CMK (cell line): Measurements from ENCODE around the gene TMEM256.
A peak's percentile ranks its signal among the peaks of the same experiment; 100 is the strongest.

Source experiments
- DNase-seq: peaks from one replicate; pipeline ENCODE4 v3.0.0-alpha.2; 2010; ENCODE audit warnings: low read depth

TMEM256 gene

DNA sequence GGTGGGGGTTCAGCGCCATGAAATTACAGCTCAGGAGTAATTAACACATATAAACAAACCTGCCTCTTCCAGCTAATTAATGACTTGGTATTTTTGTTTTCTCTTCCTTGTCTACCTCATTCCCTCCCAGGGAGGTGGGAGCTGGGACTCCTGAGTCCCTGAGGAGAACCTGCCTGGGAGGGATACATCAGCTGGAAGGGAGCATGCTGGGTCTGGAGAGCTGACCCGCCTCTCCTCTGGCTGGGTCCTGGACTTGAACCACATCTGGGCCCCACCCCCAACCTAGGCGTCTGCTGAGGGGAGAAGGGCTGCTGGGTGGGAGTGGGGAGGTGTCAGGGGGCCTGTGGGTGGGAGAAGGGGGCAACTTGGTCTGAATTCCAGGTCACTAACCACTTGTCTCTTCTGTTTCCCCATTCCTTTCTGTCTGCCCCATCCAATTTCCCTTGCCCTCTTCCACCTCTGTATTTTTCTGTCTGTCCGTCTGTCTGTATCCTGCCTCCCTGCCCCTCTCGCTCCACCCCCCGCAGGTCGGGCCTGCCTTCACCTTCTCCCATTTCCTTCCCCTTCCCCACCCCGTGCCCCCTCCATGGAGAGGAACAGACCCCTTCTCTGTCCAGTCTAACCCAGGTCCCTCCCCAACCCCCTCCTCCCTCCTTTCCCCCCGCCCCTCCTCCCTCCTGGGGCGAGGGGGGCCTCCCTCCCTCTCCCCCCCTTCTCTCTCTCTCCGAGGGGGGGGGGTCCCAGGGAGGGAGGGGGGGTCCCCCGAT, 3.8 kb upstream of the TMEM256 start, which contains the start of gene NLGN2:
NLGN2 (plus strand) TSS at position 361 of the 767 bp plus-strand sequence. CDS start 411 bp downstream, outside the sequence.
- DNase-seq: no peak

- DNase-seq: no peak
Measured at GRCh38 chr17:7407082-7407481, 3.2 kb upstream of the TMEM256 start.

DNA sequence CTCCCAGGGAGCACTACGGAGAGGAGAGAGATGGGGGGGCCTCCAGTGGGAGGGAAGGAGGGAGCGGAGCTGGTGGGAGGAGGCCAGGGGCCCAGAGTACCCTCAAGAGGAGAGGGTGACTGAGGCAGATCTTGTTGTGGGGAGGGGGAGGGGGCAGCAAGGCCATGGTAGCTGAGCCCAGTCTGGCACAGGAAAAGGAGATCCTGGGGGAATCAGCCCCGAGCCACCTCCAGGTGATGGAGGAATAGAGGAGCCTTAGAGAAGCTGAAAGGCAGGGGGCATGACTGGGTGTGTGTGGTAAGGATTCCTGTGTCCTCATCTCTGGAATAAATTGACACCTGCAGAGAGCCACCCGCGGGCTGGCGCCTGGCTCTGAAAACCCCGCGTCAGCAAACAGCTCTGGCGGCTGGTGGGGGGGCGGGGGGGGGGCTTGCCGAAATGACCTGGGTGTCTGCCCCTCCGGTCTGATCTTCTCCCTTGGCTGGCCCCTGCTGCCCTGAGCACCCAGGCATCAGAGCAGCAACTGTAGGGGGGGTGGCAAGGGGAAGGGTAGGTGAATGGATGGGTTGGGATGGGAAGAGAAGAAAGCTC, 2.4 kb upstream of the TMEM256 start:
- DNase-seq: no peak

DNA sequence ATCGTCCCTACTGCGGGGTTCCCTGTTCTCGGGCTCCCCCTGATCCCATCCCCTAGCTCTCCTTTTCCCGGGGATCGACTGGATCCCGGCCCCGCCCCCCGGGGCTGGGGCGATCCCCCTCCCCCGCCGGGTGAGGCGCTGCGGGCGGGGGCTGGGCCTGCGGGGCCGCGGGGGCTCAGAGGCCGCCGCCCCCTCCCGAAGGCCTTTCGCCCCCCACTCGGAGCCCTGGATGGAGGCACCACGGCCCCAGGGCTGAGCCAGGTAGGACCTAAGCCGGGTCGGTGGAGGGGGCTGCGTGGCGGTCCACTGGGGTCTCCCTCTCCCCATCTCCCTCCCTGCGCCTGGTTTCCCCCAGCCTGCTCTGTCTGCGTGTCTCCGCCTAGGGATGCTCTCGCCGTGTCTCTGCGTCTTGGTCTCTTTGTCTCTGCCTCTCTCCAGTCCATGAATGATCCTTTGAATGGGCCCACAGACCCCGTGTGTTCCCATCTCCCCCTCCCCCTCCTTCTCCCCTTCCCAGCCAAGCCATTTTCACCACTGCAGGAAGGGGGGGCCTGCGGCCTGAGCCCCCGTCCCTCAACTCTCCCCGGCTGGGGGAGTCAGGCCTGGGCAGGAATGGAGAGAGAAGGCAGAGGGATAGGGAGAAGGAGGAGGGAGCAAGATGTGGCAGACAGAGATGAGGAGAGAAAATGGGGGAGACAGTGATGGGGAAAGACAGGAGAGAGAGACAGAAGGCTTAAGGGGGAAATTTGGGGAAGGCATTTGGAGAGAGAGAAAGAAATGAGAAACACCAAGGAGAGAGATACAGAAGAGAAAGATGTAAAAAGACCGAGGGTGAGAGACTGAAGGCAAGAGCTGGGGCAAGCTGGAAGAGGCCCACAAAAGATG, 1.7 kb upstream of the TMEM256 start:
- DNase-seq: no peak

DNA sequence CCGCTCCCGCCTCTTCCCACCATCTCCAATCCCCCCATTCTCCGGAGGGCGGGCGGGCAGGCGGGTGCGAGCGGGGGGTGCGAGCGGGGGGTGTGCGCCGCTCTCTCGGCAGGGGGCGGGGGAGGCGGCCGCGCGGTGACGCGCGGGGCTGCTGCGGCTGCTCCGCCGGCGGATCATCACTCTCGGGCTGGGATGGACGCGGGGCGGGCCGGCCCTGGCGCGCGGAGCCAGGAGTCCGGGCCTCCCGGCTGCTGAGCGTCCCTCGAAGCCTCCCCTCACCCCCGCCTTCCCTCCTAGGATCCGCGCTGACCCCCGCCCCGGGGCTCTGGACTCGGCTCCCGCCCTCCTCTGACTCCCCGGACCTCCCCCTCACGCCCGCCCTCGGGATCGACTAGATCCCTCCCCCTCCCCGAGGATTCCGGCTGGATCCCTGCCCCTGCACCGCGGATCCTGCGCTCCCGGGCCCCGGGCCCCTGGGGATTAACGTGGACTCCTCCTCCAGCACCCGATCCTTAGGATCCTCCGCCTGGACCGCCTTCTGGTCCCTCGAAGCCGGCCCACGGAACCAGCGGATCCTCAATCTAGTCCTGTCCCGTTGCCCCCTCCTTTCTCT, 946 bp upstream of the TMEM256 start:
- no peak for DNase-seq

DNA sequence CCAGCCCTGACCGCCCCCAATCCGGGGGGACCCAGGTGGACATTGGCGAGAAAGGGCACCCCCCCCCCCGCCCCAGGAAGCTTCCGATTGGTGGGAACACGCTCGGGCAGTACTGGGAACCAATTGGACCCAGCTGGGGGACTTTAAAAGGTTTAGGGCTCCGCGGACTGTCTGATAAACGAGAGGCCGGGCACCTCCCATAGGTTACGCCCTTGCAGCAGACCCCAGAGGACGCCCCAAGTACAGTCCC, 245 bp downstream of the TMEM256 start:
- DNase-seq: no peak

GRCh38 chr17:7403043-7403726, 712 bp downstream of the TMEM256 start:
- no peak for DNase-seq

DNA sequence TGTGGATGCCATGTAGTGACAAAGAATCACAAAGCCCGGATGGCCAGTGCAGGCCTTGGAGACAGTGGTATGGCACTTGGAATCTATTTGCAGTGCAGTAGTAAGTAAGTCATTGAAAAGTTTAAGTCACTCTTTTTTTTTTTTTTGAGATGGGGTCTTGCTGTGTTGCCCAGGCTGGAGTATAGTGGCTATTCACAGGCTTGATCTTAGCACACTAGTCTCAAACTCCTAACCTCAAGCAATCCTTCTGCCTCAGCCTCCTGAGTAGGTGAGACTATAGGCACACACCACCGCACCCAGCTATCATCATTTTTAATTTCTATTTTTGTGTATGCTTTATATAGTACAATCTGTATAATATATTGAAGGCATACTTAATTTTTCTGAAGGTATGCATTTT, 5.3 kb downstream of the TMEM256 start:
- DNase-seq: no peak

- DNase-seq: no peak
Measured at GRCh38 chr17:7396147-7396546, 7.8 kb downstream of the TMEM256 start.

DNA sequence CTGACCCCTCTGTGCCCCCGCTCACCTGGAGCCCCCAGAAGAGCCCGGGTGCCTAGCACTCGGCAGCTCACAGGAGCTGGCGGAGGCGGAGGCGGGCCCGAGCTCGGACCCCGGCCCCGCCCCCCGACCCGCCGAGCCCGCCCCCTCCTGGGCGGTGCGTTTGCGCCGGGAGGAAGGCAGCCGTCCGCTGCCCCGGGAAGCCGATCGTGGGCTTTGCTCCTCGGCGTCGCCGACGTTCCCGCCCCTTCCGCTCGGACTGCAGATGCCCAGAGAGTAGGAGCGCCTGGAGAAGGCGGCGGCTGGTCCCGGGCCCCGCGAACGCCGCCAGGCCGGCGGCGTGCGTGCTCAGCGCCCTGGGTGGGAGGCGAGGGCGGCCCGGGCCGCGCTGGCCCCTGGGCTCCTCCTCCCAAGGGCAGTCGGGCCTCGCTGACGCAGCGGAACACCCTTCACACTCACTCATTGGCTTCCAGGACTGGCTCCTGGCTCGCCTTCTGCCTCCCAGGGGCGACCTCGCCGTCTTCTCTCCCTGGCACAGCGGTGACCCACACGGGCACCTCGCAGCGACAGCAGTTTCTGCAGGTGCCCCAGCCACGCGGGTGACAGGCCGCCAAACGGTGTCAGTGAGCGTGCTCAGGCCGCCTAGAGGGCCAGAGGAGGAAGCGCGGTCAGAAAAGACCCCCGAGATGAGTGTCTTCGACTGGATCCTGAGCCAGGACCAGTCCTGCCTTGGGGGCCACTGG, 9.3 kb downstream of the TMEM256 start, which contains the start of gene PLSCR3:
PLSCR3 (minus strand) TSS at position 74 of the 740 bp plus-strand sequence. CDS start 415 bp downstream, outside the sequence.
- DNase-seq: peak; percentile 63

DNA sequence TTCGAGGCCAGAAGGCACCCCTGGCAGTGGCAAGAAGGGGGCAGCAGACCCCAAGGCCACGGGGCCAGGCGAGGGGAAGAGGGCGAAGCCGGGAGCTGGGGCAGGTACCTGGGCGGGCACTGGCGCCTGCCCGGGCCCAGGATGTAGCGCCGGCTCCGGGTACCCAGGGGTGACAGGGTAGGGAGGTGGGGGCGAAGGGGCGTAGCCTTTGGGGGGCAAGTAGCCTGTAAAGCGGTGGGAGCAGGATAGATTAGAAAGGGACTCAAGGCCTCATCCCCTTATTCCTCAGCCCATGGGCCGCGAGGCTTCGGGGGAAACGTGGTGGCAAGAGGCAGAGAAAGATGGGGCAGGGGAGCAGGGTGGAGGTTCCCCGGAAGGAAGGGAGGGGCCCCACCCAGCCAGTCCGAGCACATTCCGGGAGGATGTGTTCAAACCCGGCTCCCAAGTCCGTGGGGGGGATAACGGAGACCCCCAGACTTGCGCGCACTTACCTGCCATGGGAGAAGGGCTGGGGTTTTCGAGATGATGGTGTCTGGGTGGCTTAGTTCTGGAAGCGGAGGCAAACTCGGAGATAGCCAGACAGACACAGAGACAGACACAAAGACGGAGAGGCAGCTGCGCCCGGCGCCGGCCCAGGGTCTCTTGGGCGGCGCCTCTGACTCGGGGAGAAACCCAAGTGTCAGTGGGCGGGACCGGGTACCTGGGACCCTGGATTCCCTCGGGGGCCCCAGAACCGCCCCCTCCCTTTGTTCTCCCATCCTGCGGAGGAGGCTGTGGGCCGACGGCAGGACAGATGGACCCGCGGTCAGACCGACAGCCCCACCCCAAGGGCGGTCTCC, 10.1 kb downstream of the TMEM256 start:
- peak; percentile 8 for DNase-seq

GRCh38 chr17:7392696-7393612, 10.9 kb downstream of the TMEM256 start:
- DNase-seq: no peak

DNA sequence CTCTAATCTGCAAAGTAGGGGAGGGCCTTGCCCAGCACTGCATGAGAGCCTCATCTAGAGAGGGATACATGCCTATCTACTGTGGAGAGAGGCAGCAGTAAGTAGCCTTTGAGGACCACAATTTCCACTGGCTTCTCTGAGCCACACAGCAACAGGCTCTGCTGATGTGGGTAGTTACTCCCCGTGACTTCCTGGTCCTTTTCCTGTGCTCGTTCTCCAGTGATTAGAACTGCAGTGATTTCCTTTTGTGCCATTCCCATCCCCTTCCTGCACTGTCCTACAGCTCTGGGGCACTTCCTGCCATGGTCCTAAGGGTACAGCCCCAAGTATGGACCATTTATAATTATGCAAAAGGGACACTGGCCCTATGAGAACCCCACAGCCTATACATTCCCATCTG, 12.6 kb downstream of the TMEM256 start:
- DNase-seq: no peak

DNA sequence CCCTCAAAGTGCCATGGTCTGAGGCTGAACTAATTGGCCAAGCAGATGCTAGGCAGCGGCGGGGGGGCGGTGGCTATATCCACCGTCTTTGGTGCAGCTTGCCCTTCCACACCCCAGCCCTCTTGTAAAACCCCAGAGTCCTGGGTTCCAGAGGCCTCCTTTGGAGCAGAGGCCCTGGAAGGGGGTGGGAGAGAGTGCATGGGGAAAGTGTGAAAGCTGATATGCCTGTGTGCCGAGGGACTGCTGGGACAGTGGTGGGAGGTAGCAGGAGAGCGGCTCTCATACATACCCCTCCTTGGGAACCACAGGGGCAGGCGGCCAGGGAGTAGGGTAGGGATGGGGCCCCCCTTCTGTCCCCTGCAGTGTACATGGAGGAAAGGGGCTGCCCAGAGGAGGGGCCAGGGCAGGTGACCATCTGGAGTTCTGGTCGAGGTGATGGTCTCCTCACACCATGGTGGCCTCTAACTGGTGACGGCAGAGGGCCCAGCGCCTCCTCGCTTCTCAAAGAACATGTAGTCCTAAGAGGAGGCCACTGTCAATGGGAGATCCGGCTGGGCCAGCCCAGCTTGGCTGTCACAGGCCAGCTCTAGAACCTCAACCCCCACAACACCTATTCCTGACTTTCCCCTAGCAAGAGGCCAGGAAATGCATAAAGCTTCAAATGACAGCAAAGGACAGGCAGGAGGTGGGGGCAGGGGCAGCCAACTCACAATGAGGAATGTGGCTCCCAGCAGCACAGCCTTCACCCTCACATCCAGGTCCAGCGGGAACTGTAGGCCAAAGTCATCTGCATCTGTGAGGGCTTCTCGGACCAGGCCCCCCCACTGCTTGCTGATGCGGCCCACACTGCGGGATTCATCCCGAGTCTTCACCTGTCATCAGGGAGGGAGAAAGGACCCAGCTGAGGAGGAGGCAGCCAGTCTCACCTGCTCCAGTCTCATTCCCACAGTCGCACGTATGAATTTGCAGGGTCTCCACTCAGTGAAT, 13.7 kb downstream of the TMEM256 start:
- DNase-seq: no peak

GRCh38 chr17:7388856-7389255, 15.0 kb downstream of the TMEM256 start:
- DNase-seq: no peak

- DNase-seq: no peak
Measured at GRCh38 chr17:7384489-7385081, 19.3 kb downstream of the TMEM256 start.

GRCh38 chr17:7383742-7384488, 20.0 kb downstream of the TMEM256 start:
- no peak for DNase-seq
